HG02852 (cell line): ENCODE data around the gene RNF220.

Source experiments
- ATAC-seq: cut with Tn5 transposase; IDR thresholded peaks from one replicate; pipeline ENCODE4 v1.9.1; 2021; ENCODE audit warnings: mild to moderate bottlenecking, moderate library complexity; ENCODE audit not compliant: unreplicated experiment

RNF220 gene

DNA sequence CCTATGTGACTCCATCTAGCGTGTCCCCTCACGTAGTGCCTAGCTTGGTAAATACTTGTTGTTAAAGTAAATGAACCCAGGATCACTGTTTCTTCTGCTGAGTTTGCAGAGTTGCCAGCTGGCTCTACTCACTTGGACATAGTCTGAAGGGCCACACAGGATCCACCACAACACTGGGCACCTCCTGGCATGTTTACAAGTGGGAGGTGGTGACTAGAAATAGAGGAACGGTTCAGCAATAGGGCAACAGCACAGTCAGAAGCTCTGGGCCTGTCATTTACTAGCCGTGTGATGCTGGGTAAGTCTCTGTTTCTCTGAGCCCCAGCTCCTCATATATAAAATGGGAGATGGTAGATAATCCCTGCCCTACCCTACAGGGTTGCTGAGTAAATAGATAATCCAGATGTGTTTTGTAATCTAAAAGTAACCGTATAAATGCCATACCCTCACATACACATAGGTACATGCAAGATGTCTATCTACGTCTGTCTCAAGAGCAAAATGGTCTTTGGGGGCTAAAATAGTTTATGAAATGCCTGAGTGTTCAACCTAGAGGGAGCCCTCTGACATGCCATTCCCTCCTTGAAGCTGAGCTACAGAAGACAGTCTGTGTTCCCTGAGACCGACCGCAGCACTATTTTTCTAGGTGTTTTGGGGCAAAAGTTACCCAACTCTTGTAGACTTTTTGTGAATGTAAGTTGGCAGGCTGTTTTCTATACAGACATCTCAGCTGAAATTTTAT lies 20.5 kb downstream of the RNF220 start:
- no peak for ATAC-seq

DNA sequence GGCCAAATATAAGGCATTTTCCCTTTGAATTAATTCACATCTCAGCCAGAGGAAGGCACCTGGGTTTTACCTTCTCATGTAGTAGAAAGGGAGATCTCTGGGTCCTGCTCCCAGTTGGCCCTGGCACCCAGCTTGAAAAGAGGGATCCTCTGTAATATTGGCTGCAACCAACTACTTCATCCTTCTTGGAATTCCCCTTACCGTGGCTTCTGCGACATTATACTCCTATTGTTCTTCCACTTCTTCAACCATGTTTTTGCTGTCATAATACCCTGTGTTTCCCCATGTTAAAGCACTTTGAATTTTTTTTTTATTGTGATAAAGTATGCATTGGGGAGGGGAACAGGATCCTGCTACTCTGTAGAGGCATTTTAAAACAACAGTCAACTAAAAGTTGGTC lies 26.8 kb downstream of the RNF220 start:
- no peak for ATAC-seq

DNA sequence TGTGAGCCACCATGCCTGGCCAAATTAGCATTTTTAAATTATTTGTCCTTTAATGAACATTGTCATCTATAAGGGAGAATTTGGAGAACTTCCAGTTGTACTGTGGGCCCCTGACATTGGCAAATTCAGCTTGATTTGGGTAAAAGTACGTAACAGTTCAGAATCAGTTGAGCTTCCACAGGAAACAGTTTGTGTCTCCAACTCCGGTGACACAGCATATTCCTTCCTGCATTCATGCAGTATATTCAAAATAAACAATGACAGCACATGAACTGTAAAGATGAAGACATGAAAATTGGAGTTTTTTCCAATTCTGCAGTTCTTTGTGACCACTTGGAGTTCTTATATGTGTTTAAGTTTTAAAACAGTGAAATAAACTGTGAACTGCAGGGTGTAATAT lies 28.2 kb downstream of the RNF220 start:
- ATAC-seq: no peak

DNA sequence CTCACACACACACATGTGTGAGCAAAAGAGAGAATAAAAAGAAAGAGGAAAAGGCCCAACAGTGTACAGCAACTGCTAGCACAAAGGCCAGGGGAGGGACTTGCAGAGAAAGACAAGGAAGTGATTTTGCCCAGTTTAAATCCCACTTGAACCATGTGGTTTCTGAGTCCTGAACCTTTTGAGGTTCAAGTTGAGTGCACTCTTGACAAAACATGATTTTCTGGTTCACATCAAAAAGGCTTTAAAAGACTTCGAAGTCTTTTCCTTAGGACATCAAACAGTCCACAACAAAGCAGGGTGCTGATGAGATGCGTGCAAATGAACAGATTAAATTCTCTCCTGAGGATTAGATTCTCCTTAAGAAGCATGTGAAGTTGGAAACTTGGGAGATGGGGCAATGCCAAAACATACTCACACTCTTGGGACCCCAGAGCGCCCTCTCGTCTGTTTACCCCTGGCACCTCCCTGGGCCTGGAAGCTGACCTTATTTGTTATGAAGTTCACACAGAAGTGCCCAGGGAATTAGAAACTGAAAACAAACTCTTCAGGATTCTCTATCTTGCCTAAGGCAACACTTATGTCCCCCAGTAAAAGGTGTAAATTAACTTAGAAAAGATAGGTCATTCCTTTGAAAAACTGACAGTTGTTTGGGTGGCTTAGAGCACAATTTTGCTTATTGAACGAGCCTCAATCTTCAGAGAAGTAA lies 31.5 kb downstream of the RNF220 start:
- no peak for ATAC-seq

DNA sequence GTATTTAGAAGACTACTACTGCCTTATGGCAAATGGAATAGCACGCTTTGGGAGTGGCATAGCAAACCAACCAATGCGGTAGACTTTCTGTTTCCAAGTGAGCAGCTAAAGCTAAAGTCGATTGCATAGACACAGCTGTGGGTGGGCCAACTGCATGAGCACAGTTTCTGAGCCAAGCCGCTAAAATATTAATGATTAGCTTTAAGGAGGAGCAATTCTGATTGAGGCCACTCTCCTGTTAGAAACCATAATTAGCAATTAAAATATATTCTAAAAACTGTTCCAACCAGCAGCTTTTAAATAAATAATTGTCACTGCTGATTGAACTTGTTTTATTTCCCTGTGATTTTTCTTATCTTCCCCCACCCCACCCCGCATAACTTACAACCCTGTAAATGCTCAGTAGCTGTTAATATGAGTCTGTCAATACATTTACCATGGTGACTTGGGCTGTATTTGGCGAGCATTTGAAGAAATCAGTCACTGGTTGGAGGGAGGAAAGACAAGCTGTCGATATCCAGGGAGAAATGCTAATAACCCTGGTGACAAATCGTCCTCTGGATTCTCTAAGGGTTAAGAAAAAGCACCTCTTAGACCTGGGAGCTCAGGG lies 32.2 kb downstream of the RNF220 start:
- no peak for ATAC-seq

DNA sequence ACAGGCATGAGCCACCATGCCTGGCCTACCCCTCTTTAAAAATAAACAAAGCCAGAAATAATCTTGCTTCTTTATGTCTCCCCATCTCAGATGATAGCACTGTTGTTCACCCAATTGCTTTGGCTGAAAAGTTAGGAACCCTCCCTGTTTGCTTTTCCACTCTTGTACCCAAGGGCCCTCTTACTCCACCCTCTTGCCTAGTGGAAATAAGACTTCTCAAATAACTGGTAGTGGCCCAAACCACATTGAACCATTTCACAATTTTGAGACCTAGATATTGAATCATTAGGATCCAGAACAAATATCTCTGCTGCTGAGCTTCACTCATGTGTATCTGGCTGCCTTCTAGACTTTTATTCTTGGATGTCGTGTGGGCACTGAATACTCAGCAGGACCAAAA lies 37.7 kb downstream of the RNF220 start:
- ATAC-seq: no peak

DNA sequence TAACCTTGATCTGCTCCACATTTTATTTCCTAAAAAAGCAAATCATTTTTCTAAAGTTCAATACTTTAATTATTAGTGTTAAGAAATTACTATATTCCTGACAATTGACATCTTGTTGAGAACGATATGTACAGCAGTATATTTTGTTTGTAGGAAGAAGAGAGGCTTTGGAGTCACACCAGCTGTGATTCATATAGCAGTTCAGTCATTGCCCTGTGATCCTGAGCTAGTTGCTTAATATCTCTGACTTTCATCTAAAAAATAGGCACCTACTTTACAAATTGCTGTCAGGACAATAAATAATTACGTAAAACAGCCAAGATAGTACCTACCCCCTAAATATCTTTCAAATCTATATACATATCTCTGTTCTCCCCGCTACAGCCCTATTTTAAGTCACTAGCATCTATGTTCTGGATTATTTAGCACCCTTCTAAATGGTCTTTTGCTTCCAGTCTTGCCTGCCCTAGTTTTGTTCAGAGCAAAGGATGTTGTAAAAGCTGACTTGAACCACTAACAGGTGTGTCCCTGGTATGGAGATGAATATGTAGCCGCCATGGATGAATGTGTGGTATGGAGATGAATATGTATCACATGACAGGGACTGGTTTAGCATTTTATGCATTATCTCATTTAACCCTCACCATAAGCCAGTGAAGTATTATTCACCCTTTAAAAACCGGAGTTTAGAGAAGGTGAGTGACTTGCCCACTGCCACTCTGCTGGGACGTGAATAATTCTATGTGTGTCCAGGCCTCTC lies 42.2 kb downstream of the RNF220 start:
- ATAC-seq: no peak

DNA sequence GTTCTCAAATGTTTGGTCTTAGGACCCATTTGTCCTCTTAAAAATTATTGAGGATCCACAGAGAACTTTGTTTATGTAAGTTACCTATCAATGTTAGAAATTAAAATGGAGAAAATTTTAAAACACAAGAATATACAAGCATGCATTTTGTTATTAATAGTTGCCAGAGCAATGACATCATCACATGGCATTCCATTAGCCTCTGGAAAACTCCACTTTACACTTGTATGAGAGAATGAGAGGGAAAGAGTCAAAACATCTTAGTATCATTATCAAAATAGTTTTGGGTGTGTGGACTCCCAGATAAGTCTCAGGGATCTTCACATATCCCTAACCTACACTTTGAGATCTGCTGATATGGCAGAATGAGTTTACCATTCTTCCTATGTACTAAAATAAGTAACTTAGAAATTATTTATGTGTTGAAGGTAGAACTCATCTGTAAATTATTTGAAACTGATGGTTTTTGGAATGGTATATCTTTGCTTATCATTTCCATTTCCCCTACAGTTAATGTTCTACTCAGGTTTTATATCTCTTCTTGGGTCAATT lies 48.8 kb downstream of the RNF220 start:
- no peak for ATAC-seq

DNA sequence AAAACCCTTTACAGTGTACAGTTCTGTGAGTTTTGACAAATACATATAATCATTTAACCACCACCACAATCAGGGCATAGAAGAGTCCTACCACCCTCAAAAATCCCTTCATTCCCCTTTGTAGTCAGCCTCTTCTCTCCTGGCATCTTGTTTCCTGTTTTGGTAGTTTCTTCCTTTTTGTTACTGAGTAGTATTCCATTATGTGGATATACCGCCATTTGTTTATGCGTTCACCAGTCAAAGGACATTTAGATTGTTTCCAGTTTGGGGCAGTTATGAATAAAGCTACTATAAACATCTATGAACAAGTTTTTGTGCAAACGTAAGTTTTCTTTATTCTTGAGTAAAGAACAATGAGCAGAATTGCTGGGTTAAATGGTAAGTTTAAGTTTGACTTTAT lies 49.6 kb downstream of the RNF220 start:
- ATAC-seq: no peak

DNA sequence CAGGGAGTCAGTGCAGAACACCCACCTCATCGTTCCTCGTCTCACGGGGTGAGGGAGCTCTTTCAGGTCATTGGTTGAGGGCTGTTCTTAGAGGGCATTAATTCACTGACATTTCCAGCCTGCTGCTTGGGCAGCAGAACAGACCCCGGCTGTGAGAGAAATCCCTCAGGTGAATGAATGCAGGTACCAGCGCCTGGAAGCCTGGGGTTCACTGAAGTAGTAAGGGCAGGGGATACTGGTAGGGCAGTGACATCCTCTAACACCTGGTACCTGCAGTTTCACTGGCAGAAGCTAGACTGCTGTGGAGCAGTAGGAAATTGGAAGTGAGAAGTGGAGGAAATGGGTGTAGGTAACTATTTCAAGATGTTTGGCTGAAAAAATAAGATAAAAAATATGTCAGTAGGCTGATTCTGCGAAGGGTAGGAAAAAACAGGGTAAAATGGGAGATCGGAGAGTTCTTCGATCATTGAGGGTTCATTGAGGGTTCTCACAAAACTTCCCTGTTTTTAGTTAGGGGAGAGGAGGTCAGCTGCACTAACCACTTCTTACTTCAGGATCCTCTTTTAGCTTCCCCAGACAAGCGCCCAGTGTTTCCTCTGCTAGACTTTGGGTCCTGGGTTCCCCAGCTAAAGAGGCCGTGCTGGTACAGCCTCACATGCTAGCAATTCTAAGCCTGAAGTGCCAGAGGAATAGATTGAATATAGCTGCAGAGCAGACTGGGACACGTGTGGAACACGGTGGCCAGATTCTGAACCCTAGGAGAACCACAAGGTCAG lies 55.2 kb downstream of the RNF220 start:
- ATAC-seq: no peak

DNA sequence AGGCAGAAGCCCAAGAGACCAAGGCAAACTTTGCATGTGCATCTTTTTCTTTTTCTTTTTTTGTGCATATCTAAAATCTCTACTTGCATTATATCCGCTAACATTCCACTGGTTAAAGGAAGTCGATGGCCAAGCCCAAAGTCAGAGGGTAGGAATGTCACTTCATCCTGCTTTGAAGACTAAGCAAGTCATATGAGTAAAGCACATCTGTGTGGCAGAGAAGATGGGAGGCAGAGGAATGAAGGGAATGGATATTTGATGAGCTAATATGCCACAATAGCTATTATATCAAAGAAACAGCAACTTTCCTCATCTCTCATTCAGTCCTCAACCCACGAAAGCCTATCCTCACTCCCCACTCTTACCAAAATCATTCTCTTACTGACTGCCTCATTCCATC lies 59.3 kb downstream of the RNF220 start:
- ATAC-seq: no peak

DNA sequence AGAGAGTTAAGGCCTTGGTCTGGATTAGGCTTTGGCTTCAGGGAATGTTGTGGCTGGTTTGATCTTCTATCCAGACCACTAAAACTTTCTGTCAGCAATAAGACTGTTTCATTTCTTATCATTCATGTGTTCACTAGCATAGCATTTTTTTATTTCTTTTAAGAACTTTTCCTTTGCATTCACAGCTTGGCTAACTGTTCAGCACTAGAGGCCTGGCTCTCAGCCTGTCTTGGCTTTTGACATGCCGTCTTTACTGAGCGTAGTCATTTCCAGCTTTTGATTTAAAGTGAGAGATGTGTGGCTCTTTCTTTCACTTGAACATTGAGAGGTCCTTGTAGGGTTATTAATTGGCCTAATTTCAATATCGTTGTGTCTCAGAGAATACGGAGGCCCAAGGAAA lies 62.5 kb downstream of the RNF220 start:
- no peak for ATAC-seq

DNA sequence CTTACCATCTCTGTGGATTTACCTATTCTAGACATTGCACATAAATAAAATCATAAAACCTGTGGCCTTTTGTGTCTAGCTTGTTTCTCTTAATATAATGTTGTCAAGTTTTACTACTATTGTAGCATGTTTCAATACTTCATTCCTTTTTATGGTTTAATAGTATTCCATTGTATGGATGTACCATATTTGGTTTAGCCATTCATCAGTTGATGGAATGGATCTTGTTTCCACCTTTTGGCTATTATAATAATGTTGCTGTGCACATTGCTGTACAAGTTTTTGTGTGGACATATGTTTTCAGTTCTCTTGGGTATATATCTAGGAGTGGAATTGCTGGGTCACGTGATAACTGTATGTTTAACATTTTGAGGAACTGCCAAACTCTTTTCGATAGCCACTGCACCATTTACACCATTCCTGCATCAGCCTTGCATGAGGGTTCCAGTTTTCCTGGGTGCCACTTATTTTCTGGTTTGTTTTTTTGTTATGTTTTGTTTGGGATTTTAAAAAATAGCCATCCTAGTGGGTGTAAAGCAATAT lies 66.9 kb downstream of the RNF220 start:
- ATAC-seq: no peak

DNA sequence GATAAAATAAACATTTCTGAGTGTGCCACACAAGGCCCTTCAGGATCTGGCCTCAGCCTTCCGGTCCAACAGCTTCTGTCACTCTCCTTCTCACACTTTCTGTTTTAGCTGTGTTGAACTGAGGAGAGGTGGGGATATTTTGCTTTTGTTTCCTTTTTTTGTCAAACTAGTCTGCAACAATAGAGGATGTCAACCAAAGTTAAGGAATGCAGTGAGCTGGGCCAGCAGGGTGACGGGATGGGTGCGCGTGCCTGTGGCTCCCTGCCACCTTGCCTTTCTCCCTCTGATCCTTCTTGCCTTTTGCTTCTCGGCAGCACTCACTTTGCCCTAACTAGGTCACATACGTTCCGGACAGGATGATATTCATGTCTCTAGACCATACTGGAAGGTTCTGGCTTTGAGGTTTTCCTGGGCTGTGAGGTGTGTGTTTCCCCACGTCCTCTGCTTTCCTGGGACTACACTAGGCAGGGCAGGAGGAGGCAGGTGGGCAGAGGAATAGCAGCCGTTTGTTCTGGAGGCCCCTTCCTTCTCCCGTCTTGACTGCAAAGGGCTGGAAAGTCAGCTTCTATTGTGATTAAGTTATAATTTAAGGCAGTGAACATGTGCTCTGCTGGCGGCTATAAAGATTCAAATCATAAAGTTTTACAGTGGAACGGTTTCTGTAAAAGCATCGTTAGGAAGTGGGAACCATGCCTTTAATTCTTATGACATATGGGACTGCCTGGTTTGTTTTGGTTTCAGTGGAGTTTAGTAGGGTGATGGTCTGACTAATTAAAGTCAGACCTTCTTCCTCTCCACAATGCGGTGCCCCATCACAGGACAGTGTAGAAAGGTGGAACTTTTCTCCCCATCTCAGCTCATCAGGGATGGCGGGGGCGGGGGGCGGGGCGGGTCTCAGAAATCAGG lies 67.8 kb downstream of the RNF220 start:
- ATAC-seq: no peak

DNA sequence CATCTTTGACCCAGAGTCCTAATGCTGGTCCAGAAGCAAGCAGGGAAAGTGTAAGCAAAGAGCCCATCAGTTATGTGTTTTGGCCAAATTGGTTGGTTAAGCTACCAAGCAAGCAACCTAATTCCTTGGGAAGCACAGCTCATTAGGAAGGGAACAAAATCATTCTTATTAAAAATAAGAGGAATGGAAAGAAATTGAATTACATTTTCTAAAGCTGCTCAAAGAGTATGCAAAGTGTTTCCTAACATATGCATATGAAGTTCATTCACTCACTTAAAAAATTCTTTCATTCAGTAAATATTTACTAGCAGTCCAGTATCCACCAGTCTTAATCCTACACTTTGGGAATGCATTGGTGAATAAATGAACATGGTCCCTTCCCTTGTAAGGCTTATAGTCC lies 71.8 kb downstream of the RNF220 start:
- no peak for ATAC-seq

DNA sequence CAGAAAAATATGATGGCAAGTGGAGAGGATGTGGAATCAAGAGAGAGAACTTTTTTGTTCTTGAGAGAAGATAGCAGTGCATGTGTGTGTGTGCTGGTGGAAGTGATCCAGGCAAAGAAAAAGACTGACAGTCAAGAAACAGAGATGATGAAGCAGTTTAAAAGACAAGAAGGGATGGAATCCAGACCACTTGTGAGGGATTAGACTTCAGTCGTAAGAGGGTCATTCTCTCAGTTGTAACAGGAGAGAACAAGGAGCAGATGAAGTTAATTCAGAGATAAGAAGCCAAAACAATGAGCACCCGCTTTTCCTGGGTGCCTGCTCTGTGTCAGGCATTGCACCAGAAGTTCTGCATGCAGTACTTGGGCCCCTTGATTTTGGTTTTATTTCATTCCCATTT lies 76.6 kb downstream of the RNF220 start:
- ATAC-seq: no peak

DNA sequence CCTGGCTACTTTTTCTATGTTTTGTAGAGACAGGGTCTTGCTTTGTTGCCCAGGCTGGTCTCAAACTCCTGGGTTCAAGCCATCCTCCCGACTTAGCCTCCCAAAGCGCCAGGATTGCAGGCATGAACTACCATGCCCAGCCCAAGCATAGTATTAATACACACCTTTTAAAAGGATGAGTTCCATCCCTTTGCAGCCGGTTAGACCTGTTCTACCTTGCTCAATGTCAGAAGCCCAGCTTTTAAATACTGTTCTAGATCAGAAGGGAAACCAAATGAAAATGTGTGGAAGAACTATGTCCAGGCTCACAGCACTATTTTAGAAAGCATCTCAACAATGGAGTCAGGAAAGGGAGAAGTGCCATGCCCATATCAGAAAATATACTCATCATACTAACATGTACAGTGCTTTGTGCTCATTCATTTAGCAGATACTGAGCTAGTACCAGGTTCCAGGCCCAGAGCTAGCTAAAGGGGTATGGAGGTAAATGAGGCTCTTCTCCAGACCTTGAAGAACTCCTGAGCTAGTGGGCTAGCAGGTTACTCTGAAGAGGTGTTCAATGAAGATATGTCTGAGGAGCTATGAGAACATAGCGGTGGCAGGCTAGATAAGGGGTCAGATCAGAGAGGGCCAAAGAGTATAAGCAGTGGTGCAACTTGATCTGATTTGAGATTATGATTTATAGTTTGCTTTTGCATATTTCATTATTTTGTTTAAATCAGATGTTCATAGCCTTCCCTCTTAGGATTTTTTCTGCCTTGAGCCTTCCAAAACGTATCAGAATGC lies 78.2 kb downstream of the RNF220 start:
- ATAC-seq: no peak

DNA sequence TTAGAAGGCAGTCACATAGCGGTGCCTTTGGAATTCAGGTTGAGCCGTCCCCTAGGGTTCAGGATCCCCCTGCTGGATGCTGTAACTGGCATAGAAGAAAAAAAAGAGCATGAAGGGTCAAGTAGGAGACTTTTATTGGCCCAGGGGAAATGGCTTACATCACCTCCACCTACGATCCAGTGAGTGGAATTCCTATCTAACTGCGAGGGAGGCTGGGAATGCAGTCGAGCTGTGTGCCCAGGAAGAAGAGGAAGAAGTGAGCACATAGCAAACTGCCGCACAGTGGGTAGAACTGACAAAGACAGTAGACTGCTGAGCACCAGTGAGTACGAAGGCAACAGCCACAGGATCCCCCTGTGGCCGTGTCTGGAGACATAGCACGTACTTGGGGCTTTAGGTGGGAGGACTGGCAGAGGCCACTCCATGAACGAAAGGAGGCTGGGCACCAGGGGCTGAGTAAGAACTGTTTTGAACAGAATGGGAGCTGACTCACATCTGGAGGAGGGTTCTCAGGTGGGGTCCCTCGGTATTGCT lies 79.2 kb downstream of the RNF220 start:
- no peak for ATAC-seq
